ENCODE measurements around the gene LYST. TPM values are rescaled to one million over a fixed set of nuclear protein-coding genes. Genes with fewer than 3 reads are reported as not detected.

Gene LYST
- total and polyA plus RNA-seq, 10 of the 15 experiments (the other 5 are each of a cell fraction or from before 2014, with no cell fraction given) = 3.3 to 28.1 (median 5.6) TPM

DNA sequence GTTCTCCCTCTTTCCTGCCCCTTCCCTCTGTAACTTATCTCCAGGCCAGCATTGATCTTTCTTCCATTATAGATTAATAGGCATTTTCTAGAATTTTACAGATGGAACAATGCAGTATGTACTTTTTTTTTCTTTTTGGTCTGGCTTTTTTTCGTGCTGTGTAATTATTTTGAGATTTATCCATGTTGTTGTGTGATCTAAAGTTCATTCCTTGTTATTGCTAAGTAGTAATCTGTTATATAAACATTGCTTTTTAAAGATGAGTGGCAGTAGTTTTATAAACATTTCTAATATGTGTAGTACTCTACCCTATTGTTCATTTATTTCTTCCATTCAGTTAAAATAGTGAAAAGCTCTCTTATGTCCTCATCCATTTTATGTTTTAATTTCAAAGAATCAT lies 5.9 kb downstream of the LYST start (continued):
- TF ChIP-seq, protein P1, sequence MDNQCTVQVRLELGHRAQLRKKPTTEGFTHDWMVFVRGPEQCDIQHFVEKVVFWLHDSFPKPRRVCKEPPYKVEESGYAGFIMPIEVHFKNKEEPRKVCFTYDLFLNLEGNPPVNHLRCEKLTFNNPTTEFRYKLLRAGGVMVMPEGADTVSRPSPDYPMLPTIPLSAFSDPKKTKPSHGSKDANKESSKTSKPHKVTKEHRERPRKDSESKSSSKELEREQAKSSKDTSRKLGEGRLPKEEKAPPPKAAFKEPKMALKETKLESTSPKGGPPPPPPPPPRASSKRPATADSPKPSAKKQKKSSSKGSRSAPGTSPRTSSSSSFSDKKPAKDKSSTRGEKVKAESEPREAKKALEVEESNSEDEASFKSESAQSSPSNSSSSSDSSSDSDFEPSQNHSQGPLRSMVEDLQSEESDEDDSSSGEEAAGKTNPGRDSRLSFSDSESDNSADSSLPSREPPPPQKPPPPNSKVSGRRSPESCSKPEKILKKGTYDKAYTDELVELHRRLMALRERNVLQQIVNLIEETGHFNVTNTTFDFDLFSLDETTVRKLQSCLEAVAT (IDR thresholded peaks at IDR 0.05) = no peak
- no peak for TF ChIP-seq IKZF2 (IDR thresholded peaks at IDR 0.05)
- TF ChIP-seq NFYB (IDR thresholded peaks at IDR 0.05; ENCODE audit: insufficient read depth, low read depth, low read length) = no peak

DNA sequence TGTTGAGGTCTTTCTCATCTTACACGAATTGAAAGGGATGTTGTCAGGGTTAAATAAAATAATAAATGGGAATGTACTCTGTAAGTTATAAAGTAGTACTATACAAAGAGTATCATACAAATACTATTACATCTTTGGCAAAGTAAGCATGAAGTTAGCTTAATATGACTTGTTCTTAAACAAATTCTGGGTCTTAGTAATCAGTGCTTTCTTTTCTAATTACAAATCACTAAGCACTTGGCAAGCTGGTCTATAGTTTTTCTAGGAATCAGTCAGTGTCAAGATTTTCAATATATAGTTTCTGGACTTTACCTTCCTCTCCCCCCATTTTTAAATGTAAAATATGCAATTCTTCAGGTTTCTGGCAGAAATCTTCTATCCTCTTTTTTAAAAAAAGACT lies 6.9 kb downstream of the LYST start:
- peak; percentile 26 for ATAC-seq
- TF ChIP-seq JUNB (IDR thresholded peaks at IDR 0.05) (peak; percentile 55), KAT2A (conservative IDR thresholded peaks at IDR 0.05; ENCODE audit: control insufficient read depth, low read depth, low read length) (no peak)
- Histone ChIP-seq H3K9ac (ENCODE audit: control insufficient read depth, insufficient read depth, low read length) (no peak overlapping the region), H3K4me1 (ENCODE audit: control insufficient read depth, insufficient read depth, low read length) (peaks cover 5% of the 10 kb centered on the region; the same call in 1 of the 2 replicates), H4K20me1 (ENCODE audit: control insufficient read depth, insufficient read depth) (no peaks in the 10 kb centered on the region), H2AFZ (ENCODE audit: control insufficient read depth, low read depth, low read length) (no peak overlapping the region), H3K9me3 (replicated peaks; ENCODE audit: control insufficient read depth, insufficient read depth, low read length) (no peaks in the 10 kb centered on the region), H3K4me3 (no peak overlapping the region), H3K36me3 (ENCODE audit: control insufficient read depth in 2 of 2, insufficient read depth in 2 of 2, low read length in 1 of 2) (no peaks in the 10 kb centered on the region), H3K4me2 (ENCODE audit: control insufficient read depth, insufficient read depth) (no peak overlapping the region), H3K79me2 (ENCODE audit: control insufficient read depth, insufficient read depth, low read length) (peaks cover 9% of the 10 kb centered on the region), H3K27me3 (replicated peaks in 1 of 2; ENCODE audit: control insufficient read depth in 2 of 2, insufficient read depth in 2 of 2, low read length in 1 of 2) (no peaks in the 10 kb centered on the region), H3K27ac (ENCODE audit: control insufficient read depth, insufficient read depth) (no peak overlapping the region; the same call in 1 of the 2 replicates)
- FAIRE-seq = no peak
- ChIA-PET CTCF (interaction anchor here (0.6 to 3.0 kb wide), 6 partner anchors 10 to 112 kb away, joined by 3 to 13 read pairs (median 3); no protein-coding TSS in a partner anchor), POLR2A (interaction anchor here (0.9 to 1.2 kb wide), 4 partner anchors 9 to 28 kb away, joined by 3 read pairs; no protein-coding TSS in a partner anchor), RAD21 (ENCODE audit: unreplicated experiment) (interaction anchor here (0.6 to 2.2 kb wide), 5 partner anchors 11 to 112 kb away, joined by 3 to 7 read pairs (median 5); no protein-coding TSS in a partner anchor), SMC1A (ENCODE audit: uncharacterized antibody, unreplicated experiment) (interaction anchor here (0.5 to 1.9 kb wide), 7 partner anchors 9 to 112 kb away, joined by 3 to 6 read pairs (median 4); no protein-coding TSS in a partner anchor)
- DNase-seq (ENCODE audit: low read depth, low spot score) = no peak
- BruUV-seq (replicated peaks) = no TSS peak
- intact Hi-C loops (cut with micrococcal nuclease; ENCODE audit: unreplicated experiment) = loop anchor here (10.0 kb wide), 1 partner anchor 285 kb away; the partner anchor contains the start of gene GPR137B
- 9% methylated on average over 1 of the region's 1 CpG for WGBS (ENCODE audit: insufficient coverage, insufficient replicate concordance, low lambda C conversion rate, missing lambda C conversion rate)
- in situ Hi-C loops (cut with MboI) = no loop called here
